Natural killer cell (primary cell): ENCODE measurements around the gene LCE5A. TPM values are rescaled to one million over a fixed set of nuclear protein-coding genes. Genes with fewer than 3 reads are reported as not detected.

Source experiments
- ATAC-seq, 3 donors: fragments of 150-1000 bp in 2 of 3; fragments of 200-7000 bp in 1 of 3; cut with Tn5 transposase; 1 replicate in 1 of 3; 2 replicates in 2 of 3; pipeline ENCODE4 v1.10.0; 2021; ENCODE audit warnings: mild to moderate bottlenecking in 2 of 3, moderate library complexity in 2 of 3
- DNase-seq, 2 donors: peaks; one replicate each; pipeline versions ENCODE4 v3.0.0 to v3.0.0-alpha.2; 2013 to 2021; ENCODE audit warnings: mixed read lengths in 1 of 2
- H3K27ac ChIP-seq: one replicate; pipeline ENCODE4 v1.5.1; 2013; ENCODE audit warnings: mild to moderate bottlenecking, low read length
- H3K27me3 ChIP-seq: one replicate; pipeline ENCODE4 v1.6.1; 2013; ENCODE audit warnings: low read length; ENCODE audit not compliant: control insufficient read depth, insufficient read depth
- H3K36me3 ChIP-seq: one replicate; pipeline ENCODE4 v1.6.1; 2013; ENCODE audit warnings: low read length; ENCODE audit not compliant: control insufficient read depth, insufficient read depth
- H3K4me1 ChIP-seq: one replicate; pipeline ENCODE4 v1.6.1; 2013; ENCODE audit warnings: low read length; ENCODE audit not compliant: control insufficient read depth, insufficient read depth
- H3K4me3 ChIP-seq: one replicate; pipeline ENCODE4 v1.5.1; 2013; ENCODE audit warnings: low read length
- H3K9me3 ChIP-seq: one replicate; pipeline ENCODE4 v1.6.1; 2013; ENCODE audit warnings: low read length; ENCODE audit not compliant: control insufficient read depth, insufficient read depth
- H3K27ac Mint-ChIP-seq, 2 donors: one replicate each; pipeline ENCODE4 v1.8.0; 2022; ENCODE audit warnings: mild to moderate bottlenecking in 2 of 2, mixed read lengths in 2 of 2, moderate library complexity in 1 of 2
- H3K27me3 Mint-ChIP-seq, 2 donors: one replicate each; pipeline ENCODE4 v1.8.0; 2022; ENCODE audit warnings: low read depth in 2 of 2, mixed read lengths in 2 of 2
- H3K36me3 Mint-ChIP-seq: one replicate; pipeline ENCODE4 v1.8.0; 2022; ENCODE audit warnings: mixed read lengths
- H3K4me1 Mint-ChIP-seq, 2 donors: one replicate each; pipeline ENCODE4 v1.8.0; 2022; ENCODE audit warnings: mixed read lengths in 2 of 2
- H3K4me3 Mint-ChIP-seq: one replicate; pipeline ENCODE4 v1.8.0; 2022; ENCODE audit warnings: mild to moderate bottlenecking, moderate library complexity, mixed read lengths
- H3K9me3 Mint-ChIP-seq, 2 donors: one replicate each; pipeline ENCODE4 v1.8.0; 2022; ENCODE audit warnings: mixed read lengths in 2 of 2
- WGBS: methylation state at CpG from one replicate; pipeline ENCODE4 v1.1.7; 2013; ENCODE audit warnings: missing lambda C conversion rate; ENCODE audit not compliant: insufficient coverage; 5-methylcytosine and 5-hydroxymethylcytosine counted together
- intact Hi-C: fragments of 100-400 bp; cut with micrococcal nuclease; formaldehyde crosslinking; loops from one replicate; pipeline ENCODE4 v1.14.2; 2022
- total RNA-seq, 4 donors: library from RNA; stranded (reverse); fragments of 120-200 nt in 1 of 4; gene quantifications; one replicate each; pipeline versions ENCODE4 v1.2.3 to v1.2.4, GENCODE V29; 2013 to 2022
- TF ChIP-seq, protein P1 (sequence below): fragments of 200-600 bp; IDR thresholded peaks from one replicate; pipeline ENCODE4 v1.8.0; 2022; ENCODE audit warnings: antibody characterized with exemption

The LCE5A gene
- total RNA-seq, 3 donors from 2014 or later (not counting 1 experiment from before 2014, with no cell fraction given), result not detected

DNA sequence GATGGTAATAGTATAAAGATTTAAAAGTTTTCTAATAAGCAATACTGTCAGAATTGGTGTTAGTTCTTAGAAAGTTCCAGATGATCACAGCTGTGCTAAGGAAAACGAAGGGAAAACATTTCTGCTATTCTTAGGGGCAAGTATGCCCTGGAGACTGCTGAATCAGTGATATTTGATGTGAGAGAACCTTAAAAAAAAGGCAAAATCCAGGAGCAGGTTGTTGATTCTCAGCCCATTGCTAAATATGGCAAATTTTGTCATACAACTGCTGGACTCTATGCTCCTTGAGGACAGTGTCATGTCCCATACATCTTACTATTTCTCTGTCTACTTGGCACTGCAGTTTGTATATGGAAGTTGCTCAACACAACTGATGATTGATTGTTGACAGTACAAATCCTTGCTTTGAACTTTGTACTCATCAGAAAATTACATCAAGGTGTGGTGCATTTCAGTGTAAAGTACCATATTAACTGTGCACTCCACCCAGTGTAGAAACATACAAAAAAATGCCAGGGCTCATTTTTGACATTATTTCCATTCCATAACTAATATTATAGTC is 14.6 kb downstream of the LCE5A start:
- no peak overlapping the region for H3K4me3 ChIP-seq
- no peak for ATAC-seq
- DNase-seq, result no peak
- intact Hi-C loops, result no loop called here
- no peak overlapping the region for H3K4me3 Mint-ChIP-seq
- no peaks in the 10 kb centered on the region for H3K36me3 ChIP-seq
- TF ChIP-seq, protein P1, sequence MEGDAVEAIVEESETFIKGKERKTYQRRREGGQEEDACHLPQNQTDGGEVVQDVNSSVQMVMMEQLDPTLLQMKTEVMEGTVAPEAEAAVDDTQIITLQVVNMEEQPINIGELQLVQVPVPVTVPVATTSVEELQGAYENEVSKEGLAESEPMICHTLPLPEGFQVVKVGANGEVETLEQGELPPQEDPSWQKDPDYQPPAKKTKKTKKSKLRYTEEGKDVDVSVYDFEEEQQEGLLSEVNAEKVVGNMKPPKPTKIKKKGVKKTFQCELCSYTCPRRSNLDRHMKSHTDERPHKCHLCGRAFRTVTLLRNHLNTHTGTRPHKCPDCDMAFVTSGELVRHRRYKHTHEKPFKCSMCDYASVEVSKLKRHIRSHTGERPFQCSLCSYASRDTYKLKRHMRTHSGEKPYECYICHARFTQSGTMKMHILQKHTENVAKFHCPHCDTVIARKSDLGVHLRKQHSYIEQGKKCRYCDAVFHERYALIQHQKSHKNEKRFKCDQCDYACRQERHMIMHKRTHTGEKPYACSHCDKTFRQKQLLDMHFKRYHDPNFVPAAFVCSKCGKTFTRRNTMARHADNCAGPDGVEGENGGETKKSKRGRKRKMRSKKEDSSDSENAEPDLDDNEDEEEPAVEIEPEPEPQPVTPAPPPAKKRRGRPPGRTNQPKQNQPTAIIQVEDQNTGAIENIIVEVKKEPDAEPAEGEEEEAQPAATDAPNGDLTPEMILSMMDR, result no peak
- H3K4me1 ChIP-seq, result no peaks in the 10 kb centered on the region
- H3K36me3 Mint-ChIP-seq, result no peaks in the 10 kb centered on the region
- H3K4me1 Mint-ChIP-seq, result no peaks in the 10 kb centered on the region
- peaks cover 10 to 23% of the 10 kb centered on the region in 2 donors for H3K27me3 Mint-ChIP-seq
- no peak overlapping the region for H3K27ac ChIP-seq
- no peak overlapping the region for H3K27ac Mint-ChIP-seq
- H3K9me3 ChIP-seq, result no peaks in the 10 kb centered on the region
- 52% methylated on average over 1 of the region's 1 CpG for WGBS
- H3K27me3 ChIP-seq, result no peaks in the 10 kb centered on the region
- no peaks in the 10 kb centered on the region for H3K9me3 Mint-ChIP-seq

DNA sequence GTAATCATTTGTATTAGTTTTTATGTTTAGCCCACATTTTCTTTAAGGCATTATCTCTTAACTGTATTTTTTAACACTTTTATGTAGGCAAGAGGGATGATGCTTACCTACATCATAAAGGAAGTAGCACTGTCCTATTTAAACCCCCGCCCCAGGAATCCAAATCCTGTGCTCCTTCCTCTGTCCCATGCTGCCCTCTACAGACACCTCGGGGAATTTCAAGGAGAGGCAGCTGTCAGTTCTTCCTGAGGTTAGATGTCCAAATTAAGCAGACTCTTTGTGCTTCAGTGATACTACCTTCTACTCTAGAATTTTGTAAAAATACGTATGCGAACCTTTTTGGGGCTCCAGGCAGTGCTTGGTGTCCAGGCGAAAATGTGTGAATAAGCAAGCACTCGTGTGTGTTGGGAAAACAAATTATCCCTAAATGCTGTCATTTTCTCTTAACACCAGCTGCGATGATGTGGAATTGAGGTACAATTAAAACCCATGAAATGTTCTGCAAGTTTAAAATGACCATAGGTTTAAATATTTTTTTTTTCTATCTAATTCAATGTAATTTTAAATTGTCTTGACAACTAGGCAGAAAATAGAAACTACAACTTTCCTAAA is 22.8 kb downstream of the LCE5A start:
- ATAC-seq, result no peak
- WGBS, result 17% methylated on average over 5 of the region's 7 CpGs
- Histone ChIP-seq H3K27me3 (no peaks in the 10 kb centered on the region), H3K27ac (no peak overlapping the region), H3K4me3 (no peak overlapping the region), H3K36me3 (no peaks in the 10 kb centered on the region), H3K4me1 (no peaks in the 10 kb centered on the region), H3K9me3 (no peaks in the 10 kb centered on the region)
- H3K27me3 Mint-ChIP-seq, result peaks cover 17 to 44% of the 10 kb centered on the region in 2 donors
- peak in 1 of 2 donors; percentile 10 for DNase-seq
- no peak overlapping the region for H3K4me3 Mint-ChIP-seq
- no peaks in the 10 kb centered on the region for H3K36me3 Mint-ChIP-seq
- no peak overlapping the region for H3K27ac Mint-ChIP-seq
- intact Hi-C loops, result no loop called here
- TF ChIP-seq, protein P1, result no peak
- H3K4me1 Mint-ChIP-seq, result no peaks in the 10 kb centered on the region
- no peaks in the 10 kb centered on the region for H3K9me3 Mint-ChIP-seq

DNA sequence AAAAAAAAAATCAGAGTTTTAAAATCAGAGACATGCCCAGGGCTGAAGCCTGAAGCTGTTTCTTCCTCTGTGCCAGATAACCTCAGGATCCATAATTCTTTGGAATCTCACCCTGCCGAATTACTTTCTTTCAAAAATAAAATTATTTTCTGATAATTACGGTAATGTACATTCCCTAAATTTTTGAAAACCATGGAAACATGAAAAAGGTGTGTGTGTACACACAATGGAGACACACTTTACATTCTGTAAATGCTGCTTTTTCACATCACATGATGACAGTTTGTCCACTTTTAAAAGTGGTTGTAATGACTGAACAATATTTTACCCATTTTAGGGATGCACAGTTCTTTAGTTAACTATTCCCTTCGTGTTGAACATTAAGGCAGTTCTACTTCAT is 25.2 kb downstream of the LCE5A start:
- intact Hi-C loops, result no loop called here
- H3K36me3 ChIP-seq, result no peaks in the 10 kb centered on the region
- no peak overlapping the region for H3K4me3 ChIP-seq
- no peak overlapping the region for H3K27ac ChIP-seq
- DNase-seq, result no peak
- Mint-ChIP-seq H3K27me3 (peaks cover 15 to 30% of the 10 kb centered on the region in 2 donors), H3K4me1 (no peaks in the 10 kb centered on the region), H3K9me3 (no peaks in the 10 kb centered on the region), H3K27ac (no peak overlapping the region), H3K36me3 (no peaks in the 10 kb centered on the region), H3K4me3 (no peak overlapping the region)
- no peaks in the 10 kb centered on the region for H3K4me1 ChIP-seq
- no peak for ATAC-seq
- H3K9me3 ChIP-seq, result no peaks in the 10 kb centered on the region
- 71% methylated on average over 2 of the region's 3 CpGs for WGBS
- TF ChIP-seq, protein P1, result no peak
- no peaks in the 10 kb centered on the region for H3K27me3 ChIP-seq

DNA sequence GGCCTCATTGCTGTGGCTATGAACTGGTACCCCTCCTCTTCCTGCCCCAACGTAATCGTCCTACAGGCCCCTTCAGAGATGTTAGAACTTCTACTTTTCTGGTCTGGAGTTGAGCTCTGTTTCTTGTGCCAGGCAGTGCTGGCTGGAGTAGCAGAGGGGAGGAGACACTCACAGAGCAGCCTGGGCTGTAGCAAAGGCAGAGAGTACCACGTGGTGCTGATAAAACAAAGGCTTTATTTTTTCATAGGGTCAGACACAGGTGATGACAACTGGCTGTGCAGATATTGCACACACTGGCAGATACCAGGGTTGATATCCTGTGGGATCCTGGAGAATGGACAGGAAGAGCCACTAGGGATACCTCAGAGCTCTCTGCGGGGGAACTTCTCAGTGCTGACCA is 26.9 kb downstream of the LCE5A start:
- Mint-ChIP-seq H3K4me3 (no peak overlapping the region), H3K27me3 (peaks cover 15 to 18% of the 10 kb centered on the region in 2 donors)
- TF ChIP-seq, protein P1, result no peak

More for the DNA sequence above, 26.9 kb downstream of the LCE5A start:
- Mint-ChIP-seq H3K27ac (no peak overlapping the region), H3K4me1 (no peaks in the 10 kb centered on the region), H3K36me3 (no peaks in the 10 kb centered on the region), H3K9me3 (no peaks in the 10 kb centered on the region)
- intact Hi-C loops, result no loop called here
- Histone ChIP-seq H3K4me3 (no peak overlapping the region), H3K36me3 (no peaks in the 10 kb centered on the region), H3K4me1 (no peaks in the 10 kb centered on the region), H3K27me3 (no peaks in the 10 kb centered on the region), H3K9me3 (no peaks in the 10 kb centered on the region), H3K27ac (no peak overlapping the region)
- ATAC-seq (no peak), DNase-seq (no peak)
- WGBS, result 53% methylated on average over 4 of the region's 4 CpGs
